ENCODE data around the gene TENM4. TPM values are rescaled to one million over a fixed set of nuclear protein-coding genes. Genes with fewer than 3 reads are reported as not detected.

TENM4 gene
- total RNA-seq, 4 donors from 2014 or later: 16.8 to 158 (median 120) TPM

GRCh38 chr11:79083352-79083751 lies 357.5 kb downstream of the TENM4 start:
- H3K36me3 ChIP-seq: no peaks in the 10 kb centered on the region
- no peak overlapping the region for H3K4me3 ChIP-seq (replicated peaks in 1 of 3)
- intact Hi-C loops (cut with DNase I): no loop called here
- H3K9me3 ChIP-seq: no peaks in the 10 kb centered on the region
- 75 to 95% methylated on average over 6 of the region's 6 CpGs for WGBS, 2 donors
- no peak for DNase-seq
- H3K27me3 ChIP-seq: no peaks in the 10 kb centered on the region
- H3K27ac ChIP-seq: no peak overlapping the region
- H3K4me1 ChIP-seq: peaks cover 3 to 7% of the 10 kb centered on the region in 2 donors
- TF ChIP-seq POLR2A (IDR thresholded peaks at IDR 0.05) (no peak), CTCF (IDR thresholded peaks at IDR 0.05) (no peak)

- Histone ChIP-seq H3K4me3 (replicated peaks in 1 of 3) (no peak overlapping the region), H3K36me3 (no peaks in the 10 kb centered on the region), H3K9me3 (no peaks in the 10 kb centered on the region), H3K27ac (no peak overlapping the region), H3K4me1 (peaks cover 3 to 7% of the 10 kb centered on the region in 2 donors), H3K27me3 (no peaks in the 10 kb centered on the region)
- no peak for DNase-seq
- intact Hi-C loops (cut with DNase I): no loop called here
- TF ChIP-seq POLR2A (IDR thresholded peaks at IDR 0.05) (no peak), CTCF (IDR thresholded peaks at IDR 0.05) (no peak)
- WGBS, 2 donors: 76 to 91% methylated on average over 7 of the region's 7 CpGs
Observed at GRCh38 chr11:79082907-79083306, 357.9 kb downstream of the TENM4 start.

- Histone ChIP-seq H3K27me3 (no peaks in the 10 kb centered on the region), H3K36me3 (no peaks in the 10 kb centered on the region), H3K27ac (no peak overlapping the region), H3K9me3 (no peaks in the 10 kb centered on the region), H3K4me3 (replicated peaks in 1 of 3) (no peak overlapping the region), H3K4me1 (peaks cover under 1 to 1% of the 10 kb centered on the region in 2 donors)
- intact Hi-C loops (cut with DNase I): no loop called here
- 86 to 96% methylated on average over 4 of the region's 4 CpGs for WGBS, 2 donors
- DNase-seq: no peak
- TF ChIP-seq CTCF (IDR thresholded peaks at IDR 0.05) (no peak), POLR2A (IDR thresholded peaks at IDR 0.05) (no peak)
Observed at GRCh38 chr11:79082280-79082679, 358.6 kb downstream of the TENM4 start.

- Histone ChIP-seq H3K27me3 (no peaks in the 10 kb centered on the region), H3K27ac (no peak overlapping the region), H3K4me3 (replicated peaks in 1 of 3) (no peak overlapping the region), H3K36me3 (no peaks in the 10 kb centered on the region), H3K4me1 (no peaks in the 10 kb centered on the region), H3K9me3 (no peaks in the 10 kb centered on the region)
- 84 to 85% methylated on average over 7 of the region's 7 CpGs for WGBS, 2 donors
- intact Hi-C loops (cut with DNase I): no loop called here
- no peak for TF ChIP-seq POLR2A (IDR thresholded peaks at IDR 0.05)
- no peak for TF ChIP-seq CTCF (IDR thresholded peaks at IDR 0.05)
- no peak for DNase-seq
Observed at GRCh38 chr11:79081471-79082031, 359.3 kb downstream of the TENM4 start.

- no peaks in the 10 kb centered on the region for H3K36me3 ChIP-seq
- no peaks in the 10 kb centered on the region for H3K27me3 ChIP-seq
- no peaks in the 10 kb centered on the region for H3K9me3 ChIP-seq
- H3K27ac ChIP-seq: no peak overlapping the region
- no peak for TF ChIP-seq POLR2A (IDR thresholded peaks at IDR 0.05)
- H3K4me1 ChIP-seq: no peaks in the 10 kb centered on the region
- H3K4me3 ChIP-seq (replicated peaks in 1 of 3): no peak overlapping the region
- intact Hi-C loops (cut with DNase I): no loop called here
- no peak for DNase-seq
Observed at GRCh38 chr11:79080551-79080950, 360.3 kb downstream of the TENM4 start.
